CD4-positive, CD25-positive, alpha-beta regulatory T cell (primary cell): ENCODE results near the gene ATP1B4. TPM values are rescaled to one million over a fixed set of nuclear protein-coding genes. Genes with fewer than 3 reads are reported as not detected.
A peak's percentile ranks its signal among the peaks of the same experiment; 100 is the strongest.

Experiments used
- ATAC-seq, 2 donors: fragments of 150-1000 bp; cut with Tn5 transposase; one replicate each; pipeline ENCODE4 v1.10.0; 2021; ENCODE audit warnings: low read depth in 2 of 2, moderate number of reproducible peaks in 2 of 2, moderate library complexity in 1 of 2
- DNase-seq, 3 donors: peaks; one replicate each; pipeline versions ENCODE4 v3.0.0 to v3.0.0-alpha.2; 2012 to 2022; ENCODE audit warnings: mixed read lengths in 1 of 3
- H3K27ac ChIP-seq: one replicate; pipeline ENCODE4 v1.7.0; 2013; ENCODE audit warnings: mild to moderate bottlenecking, low read length; ENCODE audit not compliant: insufficient read depth, poor library complexity, severe bottlenecking
- H3K27me3 ChIP-seq: one replicate; pipeline ENCODE4 v1.7.0; 2013; ENCODE audit warnings: low read length; ENCODE audit not compliant: control insufficient read depth, insufficient read depth
- H3K36me3 ChIP-seq: one replicate; pipeline ENCODE4 v1.7.0; 2013; ENCODE audit warnings: mild to moderate bottlenecking, low read length, moderate library complexity; ENCODE audit not compliant: control insufficient read depth, insufficient read depth
- H3K4me1 ChIP-seq: 2 replicates; pipeline ENCODE4 v1.7.0; 2013; ENCODE audit warnings: mild to moderate bottlenecking, low read length; ENCODE audit not compliant: insufficient read depth, control insufficient read depth, poor library complexity, severe bottlenecking
- H3K4me3 ChIP-seq: one replicate; pipeline ENCODE4 v1.7.0; 2013; ENCODE audit warnings: low read depth, mild to moderate bottlenecking, low read length, moderate library complexity
- H3K9me3 ChIP-seq, 2 experiments: 1 replicate in 1 of 2; 2 replicates in 1 of 2; pipeline ENCODE4 v1.7.0; 2013; ENCODE audit warnings: low read length in 2 of 2, mild to moderate bottlenecking in 1 of 2, moderate library complexity in 1 of 2; ENCODE audit not compliant: control insufficient read depth in 2 of 2
- H3K27ac Mint-ChIP-seq, 3 donors: one replicate each; pipeline ENCODE4 v1.8.0; 2020 to 2022; ENCODE audit warnings: mild to moderate bottlenecking in 3 of 3, mixed read lengths in 3 of 3, moderate library complexity in 2 of 3
- H3K27me3 Mint-ChIP-seq: one replicate; pipeline ENCODE4 v1.8.0; 2022; ENCODE audit warnings: mild to moderate bottlenecking, mixed read lengths
- H3K36me3 Mint-ChIP-seq: one replicate; pipeline ENCODE4 v1.8.0; 2020; ENCODE audit warnings: mixed read lengths
- H3K4me1 Mint-ChIP-seq, 4 donors: one replicate each; pipeline ENCODE4 v1.8.0; 2020 to 2022; ENCODE audit warnings: mixed read lengths in 4 of 4, mild to moderate bottlenecking in 1 of 4
- H3K4me3 Mint-ChIP-seq, 4 donors: one replicate each; pipeline ENCODE4 v1.8.0; 2020 to 2022; ENCODE audit warnings: mild to moderate bottlenecking in 4 of 4, mixed read lengths in 4 of 4, moderate library complexity in 3 of 4
- H3K9me3 Mint-ChIP-seq, 7 donors: one replicate each; pipeline ENCODE4 v1.8.0; 2020 to 2022; ENCODE audit warnings: mixed read lengths in 7 of 7, mild to moderate bottlenecking in 3 of 7, moderate library complexity in 2 of 7
- polyA plus RNA-seq, 4 donors: library from polyadenylated mRNA; unstranded; fragments of 300-500 nt; fragmentation: Illumina TruSeq; gene quantifications; one replicate each; pipeline ENCODE4 v1.2.3, GENCODE V29; 2021
- total RNA-seq: library from RNA; stranded (reverse); gene quantifications from one replicate; pipeline ENCODE4 v1.2.3, GENCODE V29; 2022

The ATP1B4 gene
- total RNA-seq: not detected
- not detected for polyA plus RNA-seq

DNA sequence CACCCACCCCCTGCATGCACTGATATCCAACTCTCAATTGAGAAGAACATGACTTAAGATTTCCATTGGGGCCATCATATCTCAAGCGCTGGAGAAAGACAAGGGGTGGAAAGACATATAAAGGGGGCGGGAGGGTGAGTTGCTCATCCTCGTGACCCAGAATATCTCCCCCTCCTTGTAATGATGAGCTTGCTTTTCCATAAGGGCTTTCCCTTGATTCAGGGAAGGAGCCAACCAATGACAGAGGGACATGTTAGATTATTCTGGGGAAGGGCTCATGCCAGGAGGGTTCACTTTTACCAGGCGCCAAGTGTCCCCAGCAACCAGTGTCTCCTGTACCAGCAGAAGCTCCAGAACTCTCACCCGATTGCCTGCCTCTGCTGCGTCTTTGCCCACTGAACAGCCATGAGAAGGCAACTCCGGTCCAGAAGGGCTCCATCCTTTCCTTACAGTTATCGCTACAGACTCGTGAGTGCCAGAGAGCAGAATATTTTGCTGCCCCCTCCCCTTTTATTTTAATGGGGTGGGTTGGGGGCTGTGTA, at the start of gene ATP1B4:
TSS of gene ATP1B4 (plus strand) at position 326 of the 542 bp plus-strand sequence. CDS start at position 406, 80 bp downstream.
- Mint-ChIP-seq H3K27me3 (peaks cover 18% of the 10 kb centered on the region), H3K9me3 (no peaks in the 10 kb centered on the region), H3K27ac (no peak within 1 kb of the TSS), H3K4me1 (no peaks in the 10 kb centered on the region), H3K4me3 (no peak within 1 kb of the TSS), H3K36me3 (no peaks in the 10 kb centered on the region)
- H3K4me3 ChIP-seq: no peak within 1 kb of the TSS
- no peak within 1 kb of the TSS for H3K27ac ChIP-seq
- no peaks in the 10 kb centered on the region for H3K9me3 ChIP-seq
- no peaks in the 10 kb centered on the region for H3K4me1 ChIP-seq
- ATAC-seq: no peak
- H3K27me3 ChIP-seq: no peaks in the 10 kb centered on the region
- no peaks in the 10 kb centered on the region for H3K36me3 ChIP-seq
- no peak for DNase-seq

DNA sequence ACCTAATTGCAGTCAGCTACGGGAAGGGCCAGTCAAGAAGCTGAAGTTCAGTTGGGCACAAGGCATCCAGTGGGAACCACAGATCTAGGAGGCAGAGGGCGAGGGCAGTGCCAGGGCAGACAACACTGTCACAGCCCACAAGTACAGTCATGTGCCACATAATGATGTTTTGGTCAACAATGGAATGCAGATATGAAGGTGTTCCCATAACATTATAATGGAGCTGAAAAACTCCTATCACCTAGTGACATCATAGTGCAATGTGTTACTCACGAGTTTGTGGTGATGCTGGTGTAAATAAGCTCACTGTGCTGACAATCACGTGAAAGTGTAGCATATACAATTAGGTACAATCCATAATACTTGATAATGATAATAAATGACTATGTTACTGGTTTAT, 46.1 kb upstream of the ATP1B4 start:
- no peak overlapping the region for H3K27ac Mint-ChIP-seq
- no peak overlapping the region for H3K27ac ChIP-seq
- no peak for DNase-seq
- peaks cover 0 to 5% (median 2%) of the 10 kb centered on the region in 4 donors for H3K4me1 Mint-ChIP-seq
- H3K9me3 Mint-ChIP-seq: no peaks in the 10 kb centered on the region
- H3K27me3 ChIP-seq: peaks cover 20% of the 10 kb centered on the region
- no peak overlapping the region for H3K4me3 Mint-ChIP-seq
- H3K4me3 ChIP-seq: no peak overlapping the region
- peaks cover 4% of the 10 kb centered on the region for H3K4me1 ChIP-seq
- no peaks in the 10 kb centered on the region for H3K9me3 ChIP-seq
- ATAC-seq: no peak
- no peaks in the 10 kb centered on the region for H3K36me3 Mint-ChIP-seq
- H3K36me3 ChIP-seq: no peaks in the 10 kb centered on the region
- peaks cover 44% of the 10 kb centered on the region for H3K27me3 Mint-ChIP-seq

DNA sequence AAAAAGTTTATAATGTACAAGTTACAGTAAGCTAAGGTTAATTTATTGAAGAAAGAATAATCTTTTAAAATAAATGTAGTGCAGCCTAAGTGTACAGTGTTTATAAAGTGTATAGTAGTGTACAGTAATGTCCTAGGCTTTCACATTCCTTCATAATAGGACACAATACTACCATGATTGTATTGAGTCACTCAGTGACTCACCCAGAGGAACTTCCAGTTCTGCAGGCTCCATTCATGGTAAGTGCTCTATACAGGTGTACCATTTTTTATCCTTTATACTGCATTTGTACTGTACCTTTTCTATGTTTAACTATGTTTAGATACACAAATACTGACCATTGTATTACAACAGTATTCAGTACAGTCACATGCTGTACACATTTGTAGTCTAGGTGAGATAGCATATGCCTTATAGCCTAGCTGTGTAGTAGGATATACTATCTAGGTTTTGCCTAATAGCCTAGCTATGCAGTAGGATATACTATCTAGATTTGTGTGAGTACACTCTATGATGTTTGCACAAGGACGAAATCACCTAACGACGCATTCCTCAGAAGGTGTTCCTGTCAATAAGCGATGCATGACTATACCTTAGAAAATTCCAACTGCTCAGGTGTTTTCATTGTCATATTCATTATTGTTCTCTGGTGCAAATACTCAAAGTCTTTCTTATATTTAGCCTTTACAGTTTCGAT, 45.2 kb upstream of the ATP1B4 start:
- ATAC-seq: no peak
- Histone ChIP-seq H3K4me3 (no peak overlapping the region), H3K4me1 (no peaks in the 10 kb centered on the region), H3K27ac (no peak overlapping the region), H3K27me3 (peaks cover 20% of the 10 kb centered on the region), H3K9me3 (no peaks in the 10 kb centered on the region), H3K36me3 (no peaks in the 10 kb centered on the region)
- Mint-ChIP-seq H3K9me3 (no peaks in the 10 kb centered on the region), H3K4me3 (no peak overlapping the region), H3K4me1 (peaks cover 0 to 3% (median 0%) of the 10 kb centered on the region in 4 donors), H3K27ac (no peak overlapping the region), H3K27me3 (peaks cover 39% of the 10 kb centered on the region), H3K36me3 (no peaks in the 10 kb centered on the region)
- no peak for DNase-seq

DNA sequence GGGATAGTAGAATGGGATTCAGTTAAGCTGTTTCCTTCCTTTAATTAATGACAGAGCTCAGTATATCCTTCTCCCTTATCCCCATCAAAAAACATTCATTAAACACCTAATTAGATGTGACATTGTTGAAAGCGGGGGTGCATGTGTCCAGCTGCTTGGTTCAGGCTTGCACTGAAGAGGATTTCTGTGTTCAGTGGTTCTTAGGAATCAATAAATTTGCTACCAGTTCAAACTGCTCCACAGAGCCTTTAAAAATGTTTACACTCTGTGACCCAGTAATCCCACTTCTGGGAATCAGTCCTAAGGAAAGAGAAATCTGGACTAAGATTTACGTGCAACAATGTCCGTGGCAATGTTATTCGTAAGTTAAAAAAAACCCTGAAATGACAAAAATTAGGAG, 43.5 kb upstream of the ATP1B4 start:
- no peak overlapping the region for H3K27ac ChIP-seq
- H3K4me3 Mint-ChIP-seq: no peak overlapping the region
- H3K4me1 Mint-ChIP-seq: peaks cover 0 to 3% (median 0%) of the 10 kb centered on the region in 4 donors
- no peaks in the 10 kb centered on the region for H3K4me1 ChIP-seq
- ATAC-seq (no peak), DNase-seq (no peak)
- H3K4me3 ChIP-seq: no peak overlapping the region
- no peak overlapping the region for H3K27ac Mint-ChIP-seq
- peaks cover 0 to 2% (median 0%) of the 10 kb centered on the region in 7 donors for H3K9me3 Mint-ChIP-seq
- H3K27me3 Mint-ChIP-seq: peaks cover 23% of the 10 kb centered on the region
- H3K27me3 ChIP-seq: peaks cover 15% of the 10 kb centered on the region
- no peaks in the 10 kb centered on the region for H3K9me3 ChIP-seq
- no peaks in the 10 kb centered on the region for H3K36me3 Mint-ChIP-seq
- no peaks in the 10 kb centered on the region for H3K36me3 ChIP-seq

DNA sequence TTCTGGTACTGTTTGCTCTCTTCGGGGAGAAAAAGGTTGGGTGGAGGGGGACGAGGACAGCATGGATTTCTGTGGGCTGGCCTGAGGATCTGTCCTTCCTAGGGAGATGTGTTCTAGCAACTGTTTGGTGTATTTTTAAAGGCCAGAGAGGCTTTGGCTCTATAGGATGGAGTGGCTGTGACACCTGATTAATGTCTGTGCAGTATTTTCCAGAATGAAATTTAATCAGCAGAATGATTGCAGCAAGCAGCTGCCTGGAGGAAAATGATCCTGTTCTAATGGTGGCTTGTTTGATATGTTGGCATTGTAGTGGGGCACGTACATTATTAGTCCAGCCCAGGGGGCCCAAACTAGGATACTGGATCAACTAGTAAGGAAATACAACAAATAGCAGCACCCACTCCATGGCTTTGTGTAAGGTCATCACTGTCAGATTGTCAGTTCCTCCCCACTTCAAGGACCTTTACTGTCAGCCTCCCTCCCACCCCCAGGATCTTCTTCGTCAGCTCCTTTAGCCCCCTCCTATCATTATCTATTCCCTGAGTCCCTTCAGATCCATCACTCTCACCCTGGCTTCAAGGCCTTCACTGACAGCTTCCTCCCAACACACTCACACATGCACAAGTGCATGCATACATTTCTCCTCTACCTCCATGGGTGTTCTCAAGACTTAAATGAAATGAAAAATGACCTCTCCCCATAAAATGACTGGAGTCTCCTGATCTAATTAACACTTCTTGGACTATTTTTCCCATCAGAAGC, 40.2 kb upstream of the ATP1B4 start:
- ATAC-seq (no peak), DNase-seq (no peak)
- no peak overlapping the region for H3K4me3 ChIP-seq
- peaks cover 0 to 3% (median 0%) of the 10 kb centered on the region in 4 donors for H3K4me1 Mint-ChIP-seq
- no peaks in the 10 kb centered on the region for H3K9me3 ChIP-seq
- peaks cover 8% of the 10 kb centered on the region for H3K27me3 ChIP-seq
- H3K36me3 Mint-ChIP-seq: no peaks in the 10 kb centered on the region
- no peak overlapping the region for H3K27ac Mint-ChIP-seq
- no peak overlapping the region for H3K4me3 Mint-ChIP-seq
- no peak overlapping the region for H3K27ac ChIP-seq
- H3K9me3 Mint-ChIP-seq: peaks cover 0 to 2% (median 0%) of the 10 kb centered on the region in 7 donors
- peaks cover 26% of the 10 kb centered on the region for H3K27me3 Mint-ChIP-seq
- no peaks in the 10 kb centered on the region for H3K36me3 ChIP-seq
- H3K4me1 ChIP-seq: no peaks in the 10 kb centered on the region

DNA sequence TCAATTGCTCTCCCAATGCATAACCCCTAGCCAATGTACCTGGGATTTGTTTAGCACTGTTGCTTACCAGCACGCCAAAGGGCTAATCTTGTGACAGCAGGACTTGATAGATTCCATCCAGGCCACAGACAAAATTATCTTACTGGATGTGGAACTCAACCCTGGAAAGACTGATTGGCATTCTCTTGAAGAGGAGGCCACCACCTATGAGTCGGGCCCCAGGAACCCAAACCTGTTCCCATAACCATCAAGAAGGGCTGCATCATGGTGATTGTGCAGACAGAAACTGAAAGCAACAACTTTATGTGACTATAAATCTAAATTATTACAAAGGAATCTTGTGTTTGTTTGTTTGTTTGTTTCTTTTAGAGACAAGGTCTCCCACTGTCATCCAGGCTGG, 30.8 kb upstream of the ATP1B4 start:
- no peak for ATAC-seq
- no peak for DNase-seq
- Mint-ChIP-seq H3K36me3 (no peaks in the 10 kb centered on the region), H3K27ac (no peak overlapping the region), H3K4me3 (peak overlapping the region in 1 of 4 donors; percentile 61), H3K4me1 (no peaks in the 10 kb centered on the region), H3K27me3 (peaks cover 17% of the 10 kb centered on the region), H3K9me3 (peaks cover 0 to under 1% (median 0%) of the 10 kb centered on the region in 7 donors)
- no peaks in the 10 kb centered on the region for H3K36me3 ChIP-seq
- no peak overlapping the region for H3K27ac ChIP-seq
- H3K9me3 ChIP-seq: no peaks in the 10 kb centered on the region
- no peak overlapping the region for H3K4me3 ChIP-seq
- H3K27me3 ChIP-seq: no peaks in the 10 kb centered on the region
- H3K4me1 ChIP-seq: no peaks in the 10 kb centered on the region

DNA sequence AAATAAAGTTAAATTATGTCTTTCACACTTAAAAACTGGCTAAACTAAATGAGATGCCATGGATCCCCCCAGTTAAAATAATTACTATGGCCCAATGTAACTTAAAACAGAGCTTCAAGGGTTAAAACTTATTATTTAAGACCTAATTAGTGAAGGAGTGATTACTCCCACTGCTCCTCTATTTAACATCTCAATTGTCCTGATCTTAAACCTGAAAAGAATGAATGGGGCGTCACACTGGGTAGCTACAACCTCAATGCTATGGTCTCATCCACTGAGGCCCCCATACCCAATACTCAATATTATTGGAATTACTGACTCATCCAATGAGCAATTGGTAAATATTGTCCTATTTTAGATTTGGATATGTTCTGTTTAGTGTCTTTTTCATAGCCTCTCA, 29.5 kb upstream of the ATP1B4 start:
- H3K36me3 ChIP-seq: no peaks in the 10 kb centered on the region
- no peak overlapping the region for H3K27ac ChIP-seq
- no peaks in the 10 kb centered on the region for H3K36me3 Mint-ChIP-seq
- H3K9me3 ChIP-seq: peaks cover 4 to 11% of the 10 kb centered on the region in 2 experiments
- H3K27me3 ChIP-seq: no peaks in the 10 kb centered on the region
- H3K9me3 Mint-ChIP-seq: peaks cover 0 to 4% (median 0%) of the 10 kb centered on the region in 7 donors
- ATAC-seq (no peak), DNase-seq (no peak)
- peaks cover 11% of the 10 kb centered on the region for H3K27me3 Mint-ChIP-seq
- no peak overlapping the region for H3K27ac Mint-ChIP-seq
- H3K4me1 ChIP-seq: no peaks in the 10 kb centered on the region
- H3K4me3 Mint-ChIP-seq: no peak overlapping the region
- no peaks in the 10 kb centered on the region for H3K4me1 Mint-ChIP-seq
- no peak overlapping the region for H3K4me3 ChIP-seq
